Suprapubic skin (tissue), 4 donors: ENCODE measurements around the gene DGKB. TPM values are rescaled to one million over a fixed set of nuclear protein-coding genes. Genes with fewer than 3 reads are reported as not detected.

Experiments
- DNase-seq, 2 donors: peaks; one replicate each; pipeline ENCODE4 v3.0.0-alpha.2; 2019; ENCODE audit warnings: low spot score in 2 of 2
- H3K27ac ChIP-seq: fragments of 200-600 bp; sonication (generic); one replicate; pipeline ENCODE4 v1.5.1; 2019
- H3K27me3 ChIP-seq: fragments of 200-600 bp; sonication (generic); one replicate; pipeline ENCODE4 v1.5.1; 2019
- H3K36me3 ChIP-seq: fragments of 200-600 bp; sonication (generic); one replicate; pipeline ENCODE4 v1.5.1; 2019
- H3K4me1 ChIP-seq: fragments of 200-600 bp; sonication (generic); one replicate; pipeline ENCODE4 v1.5.1; 2019
- H3K4me3 ChIP-seq: fragments of 200-600 bp; sonication (generic); one replicate; pipeline ENCODE4 v1.5.1; 2019; ENCODE audit warnings: mild to moderate bottlenecking
- H3K9me3 ChIP-seq: fragments of 200-600 bp; sonication (generic); one replicate; pipeline ENCODE4 v1.5.1; 2019
- CTCF ChIP-seq, 2 donors: fragments of 200-600 bp in 1 of 2; fragments of 450-650 bp in 1 of 2; sonication (generic) in 1 of 2; IDR thresholded peaks; one replicate each; pipeline ENCODE4 v1.5.1; 2016 to 2019; ENCODE audit warnings: antibody characterized with exemption in 2 of 2, mild to moderate bottlenecking in 1 of 2, moderate library complexity in 1 of 2
- EP300 ChIP-seq: sonication (generic); formaldehyde crosslinking; IDR thresholded peaks from one replicate; pipeline ENCODE4 v1.6.1; 2017; ENCODE audit warnings: antibody characterized with exemption
- POLR2A ChIP-seq, 2 donors: fragments of 450-650 bp; IDR thresholded peaks; one replicate each; pipeline ENCODE4 v1.6.1; 2017; ENCODE audit warnings: antibody characterized with exemption in 2 of 2, mild to moderate bottlenecking in 2 of 2, moderate library complexity in 2 of 2
- POLR2AphosphoS5 ChIP-seq, 3 donors: sonication (generic); formaldehyde crosslinking; IDR thresholded peaks; one replicate each; pipeline ENCODE4 v1.6.1; 2017; ENCODE audit warnings: antibody characterized with exemption in 3 of 3
- WGBS: methylation state at CpG from one replicate; pipeline ENCODE4 v1.1.5; 2018; 5-methylcytosine and 5-hydroxymethylcytosine counted together
- total RNA-seq, 4 donors: library from RNA; depleted of rRNA; stranded (reverse); fragments of >200 nt; gene quantifications; one replicate each; pipeline ENCODE4 v1.1.0, GENCODE V29; 2016

The DGKB gene
- total RNA-seq, 4 donors from 2014 or later = 0.17 to 0.30 TPM; not detected in 2

- Histone ChIP-seq H3K27me3 (no peaks in the 10 kb centered on the region), H3K4me1 (no peaks in the 10 kb centered on the region), H3K27ac (no peak overlapping the region), H3K36me3 (no peaks in the 10 kb centered on the region), H3K9me3 (no peaks in the 10 kb centered on the region), H3K4me3 (no peak overlapping the region)
- WGBS = 73% methylated on average over 6 of the region's 6 CpGs
- TF ChIP-seq CTCF (IDR thresholded peaks at IDR 0.05) = no peak
- no peak for DNase-seq
Measured at GRCh38 chr7:14871880-14872279, 30.7 kb downstream of the DGKB start.

GRCh38 chr7:14870394-14870793 is 32.2 kb downstream of the DGKB start:
- no peak for DNase-seq
- no peaks in the 10 kb centered on the region for H3K4me1 ChIP-seq
- TF ChIP-seq POLR2AphosphoS5 (IDR thresholded peaks at IDR 0.05) (no peak), CTCF (IDR thresholded peaks at IDR 0.05) (no peak), EP300 (no peak), POLR2A (IDR thresholded peaks at IDR 0.05) (no peak)
- H3K27ac ChIP-seq = no peak overlapping the region
- 84% methylated on average over 11 of the region's 11 CpGs for whole genome bisulfite sequencing
- no peaks in the 10 kb centered on the region for H3K27me3 ChIP-seq
- H3K4me3 ChIP-seq = no peak overlapping the region
- no peaks in the 10 kb centered on the region for H3K9me3 ChIP-seq
- H3K36me3 ChIP-seq = no peaks in the 10 kb centered on the region

GRCh38 chr7:14868937-14869336 is 33.6 kb downstream of the DGKB start:
- H3K9me3 ChIP-seq = no peaks in the 10 kb centered on the region
- H3K4me1 ChIP-seq = no peaks in the 10 kb centered on the region
- H3K27ac ChIP-seq = no peak overlapping the region
- H3K27me3 ChIP-seq = no peaks in the 10 kb centered on the region
- no peak overlapping the region for H3K4me3 ChIP-seq
- no peak for DNase-seq
- no peaks in the 10 kb centered on the region for H3K36me3 ChIP-seq
- TF ChIP-seq EP300 (no peak), CTCF (IDR thresholded peaks at IDR 0.05) (no peak), POLR2A (IDR thresholded peaks at IDR 0.05) (no peak), POLR2AphosphoS5 (IDR thresholded peaks at IDR 0.05) (no peak)

GRCh38 chr7:14861456-14861855 is 41.1 kb downstream of the DGKB start:
- Histone ChIP-seq H3K27me3 (no peaks in the 10 kb centered on the region), H3K9me3 (no peaks in the 10 kb centered on the region), H3K27ac (no peak overlapping the region), H3K36me3 (no peaks in the 10 kb centered on the region), H3K4me1 (no peaks in the 10 kb centered on the region), H3K4me3 (no peak overlapping the region)
- 73% methylated on average over 1 of the region's 1 CpG for WGBS
- TF ChIP-seq POLR2A (IDR thresholded peaks at IDR 0.05) (no peak), EP300 (no peak), POLR2AphosphoS5 (IDR thresholded peaks at IDR 0.05) (no peak), CTCF (IDR thresholded peaks at IDR 0.05) (no peak)
- DNase-seq = no peak

GRCh38 chr7:14859267-14859666 is 43.3 kb downstream of the DGKB start:
- H3K27me3 ChIP-seq = no peaks in the 10 kb centered on the region
- TF ChIP-seq POLR2AphosphoS5 (IDR thresholded peaks at IDR 0.05) = no peak
- no peak for TF ChIP-seq POLR2A (IDR thresholded peaks at IDR 0.05)
- TF ChIP-seq EP300 = no peak
- no peak for TF ChIP-seq CTCF (IDR thresholded peaks at IDR 0.05)
- H3K27ac ChIP-seq = no peak overlapping the region
- H3K9me3 ChIP-seq = no peaks in the 10 kb centered on the region
- 76% methylated on average over 2 of the region's 2 CpGs for WGBS
- DNase-seq = no peak
- no peak overlapping the region for H3K4me3 ChIP-seq
- H3K36me3 ChIP-seq = no peaks in the 10 kb centered on the region
- H3K4me1 ChIP-seq = no peaks in the 10 kb centered on the region
